GM12891 (cell line): ENCODE data around the gene TENM4.

Source experiments
- PAX5 ChIP-seq: IDR thresholded peaks from 2 replicates; pipeline ENCODE4 v1.6.1; 2011; ENCODE audit warnings: low read length, moderate library complexity, mild to moderate bottlenecking; ENCODE audit not compliant: insufficient read depth, severe bottlenecking
- POLR2A ChIP-seq: IDR thresholded peaks from 2 replicates; pipeline ENCODE4 v1.6.1; 2011; ENCODE audit warnings: low read depth, low read length, control low read depth
- POLR2AphosphoS5 ChIP-seq: IDR thresholded peaks from 2 replicates; pipeline ENCODE4 v1.6.1; 2011; ENCODE audit warnings: low read depth, low read length, control low read depth
- POU2F2 ChIP-seq: IDR thresholded peaks from 2 replicates; pipeline ENCODE4 v1.6.1; 2011; ENCODE audit warnings: low read depth, mild to moderate bottlenecking, control low read depth, low read length, moderate library complexity
- SPI1 ChIP-seq: IDR thresholded peaks from 2 replicates; pipeline ENCODE4 v1.6.1; 2011; ENCODE audit warnings: low read depth, low read length, control low read depth
- TAF1 ChIP-seq: IDR thresholded peaks from 2 replicates; pipeline ENCODE4 v1.6.1; 2011; ENCODE audit warnings: low read depth, low read length, control low read depth

- TF ChIP-seq POLR2A, result no peak
- no peak for TF ChIP-seq TAF1
- no peak for TF ChIP-seq POLR2AphosphoS5
- no peak for TF ChIP-seq SPI1
- no peak for TF ChIP-seq POU2F2
- no peak for TF ChIP-seq PAX5
These were observed 128.0 kb downstream of the TENM4 start for GRCh38 chr11:79312617-79313529.
